T-cell (primary cell): Measurements from ENCODE around the gene POLR2F. TPM values are rescaled to one million over a fixed set of nuclear protein-coding genes. Genes with fewer than 3 reads are reported as not detected.

Experiments used
- ATAC-seq, 4 experiments: fragments of 200-7000 bp in 3 of 4; fragments of 150-1000 bp in 1 of 4; cut with Tn5 transposase; replicated peaks in 1 of 4; 1 replicate in 3 of 4; 2 replicates in 1 of 4; pipeline ENCODE4 v1.10.0; 2021; ENCODE audit warnings: moderate library complexity in 3 of 4, mild to moderate bottlenecking in 2 of 4, moderate number of reproducible peaks in 1 of 4
- CTCF ChIA-PET, 2 donors: fragments of 300-600 bp; sonication (Branson Sonifier 250); formaldehyde crosslinking; loops; one replicate each; lab custom pipeline; 2022; ENCODE audit warnings: antibody characterized with exemption in 2 of 2; lab: Charles Lee
- POLR2A ChIA-PET, 2 donors: fragments of 300-600 bp; sonication (Branson Sonifier 250); formaldehyde crosslinking; loops; one replicate each; lab custom pipeline; 2022; ENCODE audit warnings: antibody characterized with exemption in 2 of 2; lab: Charles Lee
- DNase-seq, 35 experiments: peaks; one replicate each; pipeline versions ENCODE4 v3.0.0 to v3.0.0-alpha.2; 2013 to 2023
- H3K27ac ChIP-seq: one replicate; pipeline ENCODE4 v1.5.1; 2013; ENCODE audit warnings: low read length
- H3K27me3 ChIP-seq, 2 experiments: replicated peaks in 1 of 2; 1 replicate in 1 of 2; 2 replicates in 1 of 2; pipeline versions ENCODE4 v1.6.1 to v1.7.0; 2013; ENCODE audit warnings: low read length in 1 of 2, mixed read lengths in 1 of 2; ENCODE audit not compliant: control insufficient read depth in 2 of 2, insufficient read depth in 2 of 2; ENCODE audit errors: extremely low read depth in 1 of 2
- H3K36me3 ChIP-seq, 2 donors: 1 replicate in 1 of 2; 2 replicates in 1 of 2; pipeline versions ENCODE4 v1.6.1 to v1.7.0; 2013; ENCODE audit warnings: low read length in 1 of 2; ENCODE audit not compliant: control insufficient read depth in 2 of 2, insufficient read depth in 1 of 2; ENCODE audit errors: extremely low read depth in 1 of 2
- H3K4me1 ChIP-seq, 2 experiments: 1 replicate in 1 of 2; 2 replicates in 1 of 2; pipeline versions ENCODE4 v1.6.1 to v1.7.0; 2013; ENCODE audit warnings: low read length in 2 of 2, mixed read lengths in 1 of 2; ENCODE audit not compliant: insufficient read depth in 2 of 2, control insufficient read depth in 1 of 2; ENCODE audit errors: extremely low read depth in 1 of 2
- H3K4me3 ChIP-seq, 2 donors: 1 replicate in 1 of 2; 2 replicates in 1 of 2; pipeline versions ENCODE4 v1.5.1 to v1.7.0; 2013; ENCODE audit warnings: mild to moderate bottlenecking in 2 of 2, low read length in 1 of 2, moderate library complexity in 1 of 2; ENCODE audit not compliant: control insufficient read depth in 1 of 2; ENCODE audit errors: extremely low read depth in 1 of 2
- H3K9me3 ChIP-seq: 2 replicates; pipeline ENCODE4 v1.7.0; 2013
- H3K27ac Mint-ChIP-seq, 2 donors: one replicate each; pipeline ENCODE4 v1.8.0; 2020 to 2021; ENCODE audit warnings: mild to moderate bottlenecking in 2 of 2, mixed read lengths in 2 of 2
- H3K27me3 Mint-ChIP-seq, 2 donors: one replicate each; pipeline ENCODE4 v1.8.0; 2021 to 2022; ENCODE audit warnings: mixed read lengths in 2 of 2
- H3K36me3 Mint-ChIP-seq: one replicate; pipeline ENCODE4 v1.8.0; 2021; ENCODE audit warnings: mixed read lengths
- H3K4me1 Mint-ChIP-seq, 3 donors: one replicate each; pipeline ENCODE4 v1.8.0; 2020 to 2022; ENCODE audit warnings: mixed read lengths in 3 of 3, mild to moderate bottlenecking in 1 of 3
- H3K4me3 Mint-ChIP-seq, 3 donors: one replicate each; pipeline ENCODE4 v1.8.0; 2020 to 2022; ENCODE audit warnings: mild to moderate bottlenecking in 3 of 3, mixed read lengths in 3 of 3, moderate library complexity in 3 of 3
- H3K9me3 Mint-ChIP-seq, 3 donors: one replicate each; pipeline ENCODE4 v1.8.0; 2020 to 2022; ENCODE audit warnings: mixed read lengths in 3 of 3
- WGBS: methylation state at CpG from one replicate; pipeline ENCODE4 v1.1.5; 2013; ENCODE audit warnings: missing lambda C conversion rate; ENCODE audit not compliant: insufficient coverage; 5-methylcytosine and 5-hydroxymethylcytosine counted together
- total RNA-seq, 35 experiments: library from RNA in 6 of 35; stranded (reverse) in 6 of 35; fragments of 120-200 nt in 1 of 35; gene quantifications; one replicate each; pipeline versions ENCODE4 v1.2.1 to v1.2.4 and lab custom pipeline; 2013 to 2026

Gene POLR2F
- total RNA-seq, 5 donors from 2014 or later (not counting 1 experiment from before 2014, with no cell fraction given): 31.4 to 54.5 (median 49.4) TPM

GRCh38 chr22:37989146-37990045, 35.9 kb downstream of the POLR2F start:
- no peaks in the 10 kb centered on the region for H3K9me3 ChIP-seq
- no peaks in the 10 kb centered on the region for H3K27me3 Mint-ChIP-seq

DNA sequence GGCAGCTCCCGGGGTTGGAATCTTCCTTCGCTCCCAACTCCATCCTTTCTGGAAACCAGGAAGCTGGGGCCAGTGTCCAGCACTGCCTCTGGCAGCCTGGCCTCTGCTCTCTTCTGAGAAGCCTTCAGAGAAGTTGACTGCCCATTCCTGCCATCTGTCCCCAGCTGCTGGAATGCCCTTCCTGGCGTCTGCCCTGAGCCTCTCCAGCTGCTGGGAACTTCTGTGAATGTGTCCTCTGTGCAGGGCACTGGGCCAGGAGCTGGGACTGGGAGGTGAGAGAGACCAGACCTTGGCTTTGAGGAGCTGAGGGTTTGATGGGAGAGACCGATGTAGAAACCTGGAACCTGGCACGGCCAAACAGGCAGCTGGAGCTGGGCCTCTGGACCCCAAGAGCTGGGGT, 36.8 kb downstream of the POLR2F start:
- no peak overlapping the region for H3K27ac Mint-ChIP-seq
- ATAC-seq (no peak), DNase-seq (no peak)
- no peaks in the 10 kb centered on the region for H3K27me3 ChIP-seq
- WGBS: 86% methylated on average over 4 of the region's 5 CpGs
- H3K4me3 Mint-ChIP-seq: no peak overlapping the region
- no peaks in the 10 kb centered on the region for H3K9me3 Mint-ChIP-seq
- no peak overlapping the region for H3K4me3 ChIP-seq
- ChIA-PET POLR2A (no interaction called here), CTCF (no interaction called here)
- H3K4me1 Mint-ChIP-seq: peaks cover 2 to 12% (median 4%) of the 10 kb centered on the region in 3 donors
- H3K4me1 ChIP-seq: peaks cover 0 to 28% of the 10 kb centered on the region in 2 experiments
- H3K9me3 ChIP-seq: no peaks in the 10 kb centered on the region
- H3K36me3 ChIP-seq: no peaks in the 10 kb centered on the region
- no peak overlapping the region for H3K27ac ChIP-seq
- H3K27me3 Mint-ChIP-seq: no peaks in the 10 kb centered on the region
- H3K36me3 Mint-ChIP-seq: peaks cover 3% of the 10 kb centered on the region

More at GRCh38 chr22:37989146-37990045, 35.9 kb downstream of the POLR2F start:
- Mint-ChIP-seq H3K9me3 (no peaks in the 10 kb centered on the region), H3K27ac (no peak overlapping the region), H3K4me1 (peaks cover 0 to 6% (median 2%) of the 10 kb centered on the region in 3 donors), H3K36me3 (peaks cover 3% of the 10 kb centered on the region), H3K4me3 (no peak overlapping the region)
- DNase-seq (no peak), ATAC-seq (no peak)
- H3K4me3 ChIP-seq: no peak overlapping the region
- H3K4me1 ChIP-seq: peaks cover 0 to 19% of the 10 kb centered on the region in 2 experiments
- no peak overlapping the region for H3K27ac ChIP-seq
- no peaks in the 10 kb centered on the region for H3K27me3 ChIP-seq
- WGBS: 87% methylated on average over 9 of the region's 14 CpGs
- H3K36me3 ChIP-seq: no peaks in the 10 kb centered on the region
- POLR2A ChIA-PET: no interaction called here
- CTCF ChIA-PET: no interaction called here

DNA sequence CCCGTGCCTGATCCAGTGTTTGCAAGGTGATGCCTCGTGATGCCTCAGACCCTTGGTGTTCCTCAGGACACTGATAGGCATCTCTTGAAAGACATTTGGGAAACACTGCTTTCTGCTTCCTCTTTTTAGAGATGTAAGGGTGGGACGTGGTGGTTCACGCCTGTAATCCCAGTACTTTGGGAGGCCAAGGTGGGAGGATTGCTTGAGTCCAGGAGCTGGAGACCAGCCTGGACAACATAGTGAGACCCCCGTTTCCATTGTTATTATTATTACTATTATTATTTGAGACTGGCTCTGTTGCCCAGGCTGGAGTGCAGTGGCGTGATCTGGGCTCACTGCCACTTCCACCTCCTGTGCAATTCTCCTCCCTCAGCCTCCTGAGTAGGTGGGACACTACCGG, 37.4 kb downstream of the POLR2F start:
- ChIA-PET POLR2A (no interaction called here), CTCF (no interaction called here)
- H3K9me3 ChIP-seq: no peaks in the 10 kb centered on the region
- H3K27me3 Mint-ChIP-seq: no peaks in the 10 kb centered on the region
- peaks cover 3% of the 10 kb centered on the region for H3K36me3 Mint-ChIP-seq
- WGBS: 80% methylated on average over 3 of the region's 7 CpGs
- peaks cover 0 to 33% of the 10 kb centered on the region in 2 experiments for H3K4me1 ChIP-seq
- H3K36me3 ChIP-seq: no peaks in the 10 kb centered on the region
- ATAC-seq: no peak
- no peak overlapping the region for H3K27ac Mint-ChIP-seq
- no peaks in the 10 kb centered on the region for H3K27me3 ChIP-seq
- H3K9me3 Mint-ChIP-seq: no peaks in the 10 kb centered on the region
- no peak overlapping the region for H3K27ac ChIP-seq
- H3K4me3 ChIP-seq: no peak overlapping the region
- DNase-seq: no peak
- peaks cover 2 to 17% (median 9%) of the 10 kb centered on the region in 3 donors for H3K4me1 Mint-ChIP-seq
- no peak overlapping the region for H3K4me3 Mint-ChIP-seq

DNA sequence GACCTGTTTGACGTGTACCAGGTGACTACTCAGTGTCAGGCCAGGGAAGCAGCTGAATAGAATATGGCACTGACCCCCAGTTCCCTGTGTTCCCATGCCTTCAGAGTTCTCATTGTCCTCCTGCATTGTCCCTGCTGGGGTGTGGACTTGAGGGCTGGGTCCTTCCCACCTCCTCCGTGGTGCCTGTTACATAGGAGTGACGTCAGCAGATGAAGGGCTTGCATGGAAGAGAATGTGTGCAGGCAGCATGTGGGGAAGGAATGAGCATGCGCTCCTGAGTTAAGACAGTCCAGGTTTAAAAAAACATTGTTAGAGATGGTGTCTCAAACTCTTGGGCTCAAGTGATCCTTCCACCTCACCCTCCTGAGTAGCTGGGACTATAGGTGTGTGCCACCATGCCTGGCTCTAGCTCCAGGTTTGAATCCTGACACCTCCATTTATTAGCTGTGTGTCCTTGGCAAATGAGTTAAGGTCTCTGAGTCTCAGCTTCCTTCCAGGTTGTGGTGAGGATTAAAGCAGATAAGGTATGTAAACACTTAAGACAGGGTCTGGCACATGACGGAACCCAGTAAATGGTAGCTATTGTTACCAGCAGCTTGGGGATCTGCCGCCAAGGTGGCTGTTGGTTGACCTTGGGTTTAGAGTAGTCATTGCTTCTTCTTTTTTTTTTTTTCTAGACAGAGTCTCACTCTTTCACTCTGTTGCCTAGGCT, 38.4 kb downstream of the POLR2F start:
- POLR2A ChIA-PET: no interaction called here
- Mint-ChIP-seq H3K27me3 (no peaks in the 10 kb centered on the region), H3K36me3 (peaks cover 3% of the 10 kb centered on the region), H3K4me1 (peaks cover 7 to 23% (median 16%) of the 10 kb centered on the region in 3 donors), H3K9me3 (no peaks in the 10 kb centered on the region), H3K4me3 (no peak overlapping the region), H3K27ac (no peak overlapping the region)
- Histone ChIP-seq H3K4me3 (no peak overlapping the region), H3K9me3 (no peaks in the 10 kb centered on the region), H3K4me1 (peaks cover 2 to 44% of the 10 kb centered on the region in 2 experiments), H3K36me3 (no peaks in the 10 kb centered on the region), H3K27me3 (no peaks in the 10 kb centered on the region), H3K27ac (no peak overlapping the region)
- CTCF ChIA-PET: interaction anchor here in 1 of 2 donors (0.7 kb wide), 1 partner anchor 96 kb away, joined by 3 read pairs; no protein-coding TSS in a partner anchor
- DNase-seq: no peak
- WGBS: 81% methylated on average over 5 of the region's 6 CpGs
- ATAC-seq: no peak

DNA sequence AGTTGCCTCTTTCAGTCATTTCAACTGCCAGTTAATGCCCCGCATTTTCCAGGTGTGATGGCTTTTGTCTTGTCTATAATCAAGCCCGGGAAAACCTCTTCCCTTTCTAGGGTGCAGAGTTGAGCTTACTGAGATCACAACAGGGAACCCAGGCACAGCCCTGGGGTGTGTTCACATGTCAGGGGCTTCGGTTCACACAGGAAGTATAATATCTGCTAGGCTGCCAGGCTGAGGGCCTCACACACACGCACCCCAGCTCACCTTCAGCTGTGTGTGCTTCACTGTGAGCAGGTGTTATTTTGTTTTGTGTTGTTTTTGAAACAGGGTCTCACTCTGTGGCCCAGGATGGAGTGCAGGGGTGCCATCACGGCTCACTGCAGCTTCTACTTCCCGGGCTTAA, 40.5 kb downstream of the POLR2F start:
- peak; percentile 43 to 79 (median 68) for ATAC-seq
- H3K9me3 Mint-ChIP-seq: no peaks in the 10 kb centered on the region
- H3K27me3 Mint-ChIP-seq: no peaks in the 10 kb centered on the region
- H3K4me1 Mint-ChIP-seq: peaks cover 7 to 29% (median 23%) of the 10 kb centered on the region in 3 donors
- WGBS: 53% methylated on average over 3 of the region's 6 CpGs
- H3K4me3 ChIP-seq: no peak overlapping the region
- peak overlapping the region; percentile 16 for H3K27ac ChIP-seq
- H3K9me3 ChIP-seq: no peaks in the 10 kb centered on the region
- no peak overlapping the region for H3K4me3 Mint-ChIP-seq
- peaks cover 2 to 64% of the 10 kb centered on the region in 2 experiments for H3K4me1 ChIP-seq
- H3K36me3 Mint-ChIP-seq: peaks cover 7% of the 10 kb centered on the region
- POLR2A ChIA-PET: no interaction called here
- no peaks in the 10 kb centered on the region for H3K27me3 ChIP-seq
- DNase-seq: peak in 25 of 35 experiments; percentile 3 to 59 (median 21)
- H3K36me3 ChIP-seq: no peaks in the 10 kb centered on the region
- peak overlapping the region in 1 of 2 donors; percentile 66 for H3K27ac Mint-ChIP-seq
- CTCF ChIA-PET: no interaction called here

- H3K27ac ChIP-seq: peak overlapping the region; percentile 52
- POLR2A ChIA-PET: no interaction called here
- peak overlapping the region; percentile 34 to 65 for H3K27ac Mint-ChIP-seq
Measured at GRCh38 chr22:37994982-37995381, 41.5 kb downstream of the POLR2F start.

More at GRCh38 chr22:37994982-37995381, 41.5 kb downstream of the POLR2F start:
- Histone ChIP-seq H3K27me3 (no peaks in the 10 kb centered on the region), H3K36me3 (no peaks in the 10 kb centered on the region), H3K4me1 (peaks cover 2 to 73% of the 10 kb centered on the region in 2 experiments), H3K9me3 (no peaks in the 10 kb centered on the region), H3K4me3 (no peak overlapping the region)
- H3K9me3 Mint-ChIP-seq: no peaks in the 10 kb centered on the region
- no peak overlapping the region for H3K4me3 Mint-ChIP-seq
- ATAC-seq (no peak), DNase-seq (no peak)
- H3K36me3 Mint-ChIP-seq: peaks cover 7% of the 10 kb centered on the region
- H3K4me1 Mint-ChIP-seq: peaks cover 7 to 29% (median 23%) of the 10 kb centered on the region in 3 donors
- WGBS: 89% methylated on average over 4 of the region's 6 CpGs
- H3K27me3 Mint-ChIP-seq: no peaks in the 10 kb centered on the region
- CTCF ChIA-PET: no interaction called here
